Epithelial cell of esophagus (primary cell): ENCODE results near the gene CCDC81.

Experiments used
- DNase-seq: peaks from one replicate; pipeline ENCODE4 v3.0.0; 2010; ENCODE audit warnings: low read depth
- H3K4me3 ChIP-seq: 2 replicates; pipeline ENCODE4 v1.5.1; 2011; ENCODE audit warnings: mild to moderate bottlenecking, low read length, control low read depth
- CTCF ChIP-seq: IDR thresholded peaks from 2 replicates; pipeline ENCODE4 v1.5.1; 2011; ENCODE audit warnings: low read depth, mild to moderate bottlenecking, low read length, control low read depth, inconsistent platforms; ENCODE audit not compliant: insufficient read depth; ENCODE audit errors: missing control alignments

The CCDC81 gene

GRCh38 chr11:86358720-86359119 is 16.0 kb upstream of the CCDC81 start:
- TF ChIP-seq CTCF: no peak
- no peak for DNase-seq
- no peak overlapping the region for H3K4me3 ChIP-seq

GRCh38 chr11:86360775-86361395 is 13.8 kb upstream of the CCDC81 start:
- no peak overlapping the region for H3K4me3 ChIP-seq
- DNase-seq: peak; percentile 58
- peak; percentile 57 for TF ChIP-seq CTCF

GRCh38 chr11:86363424-86363823 is 11.3 kb upstream of the CCDC81 start:
- TF ChIP-seq CTCF: no peak
- no peak for DNase-seq
- H3K4me3 ChIP-seq: no peak overlapping the region

GRCh38 chr11:86365546-86365945 is 9.1 kb upstream of the CCDC81 start:
- no peak for TF ChIP-seq CTCF
- no peak for DNase-seq
- H3K4me3 ChIP-seq: no peak overlapping the region

GRCh38 chr11:86369668-86370067 is 5.0 kb upstream of the CCDC81 start:
- no peak for TF ChIP-seq CTCF
- DNase-seq: peak; percentile 42

GRCh38 chr11:86370171-86370570 is 4.5 kb upstream of the CCDC81 start:
- H3K4me3 ChIP-seq: no peak overlapping the region
- TF ChIP-seq CTCF: no peak
- DNase-seq: no peak

More at GRCh38 chr11:86369668-86370067, 5.0 kb upstream of the CCDC81 start:
- no peak overlapping the region for H3K4me3 ChIP-seq

GRCh38 chr11:86370922-86371594 is 3.6 kb upstream of the CCDC81 start:
- DNase-seq: peak; percentile 94
- no peak overlapping the region for H3K4me3 ChIP-seq
- no peak for TF ChIP-seq CTCF
